GM06990 (cell line): ENCODE measurements around the gene OR2S2.

Experiments
- DNase-seq: peaks from one replicate; pipeline ENCODE4 v3.0.0-alpha.2; 2011; ENCODE audit not compliant: insufficient read length; ENCODE audit errors: extremely low read depth
- H3K27me3 ChIP-seq: replicated peaks from 2 replicates; pipeline ENCODE4 v1.6.0; 2011; ENCODE audit warnings: low read length; ENCODE audit not compliant: control insufficient read depth, insufficient read depth
- H3K36me3 ChIP-seq: 2 replicates; pipeline ENCODE4 v1.5.1; 2011; ENCODE audit warnings: low read length; ENCODE audit not compliant: control insufficient read depth, insufficient read depth
- H3K4me3 ChIP-seq: replicated peaks from 2 replicates; pipeline ENCODE4 v1.5.1; 2011; ENCODE audit warnings: low read depth, mild to moderate bottlenecking, control low read depth, low read length
- CTCF ChIP-seq: IDR thresholded peaks from 2 replicates; pipeline ENCODE4 v1.5.1; 2011; ENCODE audit warnings: low read length, control low read depth, mild to moderate bottlenecking, inconsistent platforms; ENCODE audit not compliant: insufficient read depth, poor library complexity, severe bottlenecking

Gene OR2S2

GRCh38 chr9:35909687-35910612 is 48.0 kb downstream of the OR2S2 start:
- TF ChIP-seq CTCF: no peak
- Histone ChIP-seq H3K4me3 (no peak overlapping the region), H3K27me3 (no peaks in the 10 kb centered on the region), H3K36me3 (no peaks in the 10 kb centered on the region)
- DNase-seq: no peak

DNA sequence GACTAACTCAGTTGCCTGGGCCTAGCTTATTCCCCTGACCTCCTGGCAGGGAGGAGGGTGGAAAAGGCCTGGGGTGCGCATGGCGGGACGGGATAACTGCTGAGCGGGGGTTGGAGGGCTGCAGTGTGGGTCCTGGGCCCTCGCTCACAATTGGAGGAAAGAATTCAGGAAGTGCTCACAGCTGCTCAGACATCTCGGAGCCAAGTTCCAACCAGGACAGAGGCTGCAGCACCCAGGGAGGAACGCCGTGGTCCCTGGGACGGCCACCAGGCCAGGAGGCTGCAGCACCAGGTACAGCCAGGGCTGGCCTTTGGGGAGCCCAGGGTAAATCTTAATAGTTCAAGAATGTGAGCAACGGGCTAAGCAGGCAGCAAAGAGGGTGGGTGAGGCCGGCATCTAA is 48.7 kb downstream of the OR2S2 start, which contains the start of gene SPAAR:
Gene SPAAR, plus strand, starts transcription at position 217 of the 400 bp plus-strand sequence. CDS start 974 bp downstream, outside the sequence.
- no peak for DNase-seq
- Histone ChIP-seq H3K27me3 (no peaks in the 10 kb centered on the region), H3K4me3 (no peak within 1 kb of the TSS), H3K36me3 (no peaks in the 10 kb centered on the region)
- no peak for TF ChIP-seq CTCF

- no peak for DNase-seq
These were observed 49.3 kb downstream of the OR2S2 start for GRCh38 chr9:35908504-35909125.

GRCh38 chr9:35907711-35908503 is 50.0 kb downstream of the OR2S2 start:
- DNase-seq: no peak
- no peaks in the 10 kb centered on the region for H3K36me3 ChIP-seq
- no peak overlapping the region for H3K4me3 ChIP-seq
- TF ChIP-seq CTCF: no peak
- H3K27me3 ChIP-seq: no peaks in the 10 kb centered on the region

More at GRCh38 chr9:35908504-35909125, 49.3 kb downstream of the OR2S2 start:
- Histone ChIP-seq H3K36me3 (no peaks in the 10 kb centered on the region), H3K4me3 (no peak overlapping the region), H3K27me3 (no peaks in the 10 kb centered on the region)
- TF ChIP-seq CTCF: no peak
